HepG2 (cell line): ENCODE results near the gene SRP68. TPM values are rescaled to one million over a fixed set of nuclear protein-coding genes. Genes with fewer than 3 reads are reported as not detected.
A peak's percentile ranks its signal among the peaks of the same experiment; 100 is the strongest.

Experiments used
- AGO2 ChIP-seq: fragments of 200-400 bp; formaldehyde crosslinking; optimal IDR thresholded peaks from 2 replicates; pipeline ENCODE3; 2017; ENCODE audit warnings: mild to moderate bottlenecking, low read depth, low read length, moderate library complexity
- ATF4 ChIP-seq, 2 experiments: fragments of 450-650 bp in 1 of 2; sonication (generic) in 1 of 2; formaldehyde crosslinking; IDR thresholded peaks; 2 replicates each; pipeline versions ENCODE4 v1.5.0 to v1.8.0; 2020 to 2022; ENCODE audit warnings: mild to moderate bottlenecking in 1 of 2, missing genetic modification reagents in 1 of 2
- CBX5 ChIP-seq: sonication (generic); formaldehyde crosslinking; IDR thresholded peaks from 2 replicates; pipeline ENCODE4 v1.4.0; 2020; ENCODE audit warnings: missing genetic modification reagents, borderline replicate concordance
- DMAP1 ChIP-seq: IDR thresholded peaks from 2 replicates; pipeline ENCODE4 v1.6.1; 2016
- FOXC1 ChIP-seq: sonication (generic); formaldehyde crosslinking; IDR thresholded peaks from 2 replicates; pipeline ENCODE4 v1.8.0; 2022; ENCODE audit warnings: mild to moderate bottlenecking, missing genetic modification reagents, borderline replicate concordance
- HMGXB4 ChIP-seq, 2 experiments: sonication (generic) in 1 of 2; formaldehyde crosslinking in 1 of 2; IDR thresholded peaks; 2 replicates each; pipeline versions ENCODE4 v1.4.0 to v1.6.1; 2018 to 2020; ENCODE audit warnings: missing genetic modification reagents in 2 of 2, borderline replicate concordance in 1 of 2, low read depth in 1 of 2, mild to moderate bottlenecking in 1 of 2, missing biosample characterization in 1 of 2
- HNF1B ChIP-seq: sonication (generic); formaldehyde crosslinking; IDR thresholded peaks from 2 replicates; pipeline ENCODE4 v1.5.1; 2020; ENCODE audit warnings: mild to moderate bottlenecking, moderate library complexity, missing genetic modification reagents
- KLF9 ChIP-seq: IDR thresholded peaks from 2 replicates; pipeline ENCODE4 v1.6.1; 2016; ENCODE audit warnings: low read depth
- MTF2 ChIP-seq: sonication (generic); formaldehyde crosslinking; IDR thresholded peaks from 2 replicates; pipeline ENCODE4 v1.5.0; 2020; ENCODE audit warnings: missing genetic modification reagents, borderline replicate concordance
- NFKB2 ChIP-seq: sonication (generic); formaldehyde crosslinking; IDR thresholded peaks from 2 replicates; pipeline ENCODE4 v1.4.0; 2020; ENCODE audit warnings: missing genetic modification reagents, borderline replicate concordance
- REL ChIP-seq: sonication (generic); formaldehyde crosslinking; conservative IDR thresholded peaks from 2 replicates; pipeline ENCODE4 v1.8.0; 2022; ENCODE audit warnings: mild to moderate bottlenecking, missing genetic modification reagents, moderate library complexity
- SNAI1 ChIP-seq: sonication (generic); formaldehyde crosslinking; IDR thresholded peaks from 2 replicates; pipeline ENCODE4 v1.5.0; 2020; ENCODE audit warnings: mild to moderate bottlenecking, missing genetic modification reagents, borderline replicate concordance
- ZBTB37 ChIP-seq: sonication (generic); formaldehyde crosslinking; IDR thresholded peaks from 2 replicates; pipeline ENCODE4 v1.4.0; 2020; ENCODE audit warnings: mild to moderate bottlenecking, missing genetic modification reagents
- ZC3H4 ChIP-seq: sonication (generic); formaldehyde crosslinking; IDR thresholded peaks from 2 replicates; pipeline ENCODE4 v1.4.0; 2020; ENCODE audit warnings: missing genetic modification reagents, borderline replicate concordance
- ZFP82 ChIP-seq: sonication (generic); formaldehyde crosslinking; IDR thresholded peaks from 2 replicates; pipeline ENCODE4 v1.5.1; 2020; ENCODE audit warnings: mild to moderate bottlenecking, missing genetic modification reagents, borderline replicate concordance
- ZNF513 ChIP-seq: sonication (generic); formaldehyde crosslinking; conservative IDR thresholded peaks from 2 replicates; pipeline ENCODE4 v1.5.0; 2020; ENCODE audit warnings: missing genetic modification reagents
- ZNF614 ChIP-seq: IDR thresholded peaks from 2 replicates; pipeline ENCODE4 v1.6.1; 2018; ENCODE audit warnings: missing biosample characterization, missing genetic modification reagents, inconsistent platforms, borderline replicate concordance
- ZNF816 ChIP-seq: sonication (generic); formaldehyde crosslinking; IDR thresholded peaks from 2 replicates; pipeline ENCODE4 v1.8.0; 2022; ENCODE audit warnings: missing genetic modification reagents, mild to moderate bottlenecking, borderline replicate concordance
- ZNF891 ChIP-seq: sonication (generic); formaldehyde crosslinking; IDR thresholded peaks from 2 replicates; pipeline ENCODE4 v1.5.0; 2020; ENCODE audit warnings: mild to moderate bottlenecking, missing genetic modification reagents
- polyA plus RNA-seq, 8 experiments: library from polyadenylated mRNA; depleted of rRNA in 3 of 8; stranded (reverse) in 7 of 8; unstranded in 1 of 8; fragments of >200 nt; fragmentation: Illumina TruSeq in 4 of 8; extraction: Trizol in 4 of 8; gene quantifications; 2 replicates each; pipeline versions ENCODE4 v1.2.1 to v1.2.3, GENCODE V29; 2011 to 2016; ENCODE audit warnings: low read depth in 4 of 8, missing spikeins in 1 of 8, mixed read lengths in 1 of 8; ENCODE audit not compliant: insufficient read depth in 1 of 8
- total RNA-seq, 5 experiments: library from RNA; depleted of rRNA; stranded (reverse); fragments of >200 nt; fragmentation: Illumina TruSeq; extraction: Trizol; gene quantifications; 2 replicates each; pipeline ENCODE4 v1.2.3, GENCODE V29; 2016; ENCODE audit warnings: low read depth in 1 of 5

The SRP68 gene
- total and polyA plus RNA-seq, 2 of the 13 experiments (the other 11 are each of a cell fraction or from before 2014, with no cell fraction given): 39.8 to 74.3 TPM

GRCh38 chr17:76104140-76104895, 32.0 kb upstream of the SRP68 start (continued):
- TF ChIP-seq NFKB2 (CRISPR knock-in tag) (peak; percentile 13; the same call in 1 of the 2 replicates), ZNF614 (CRISPR knock-in tag) (0 out of 2 replicates have a peak, but pooled peaks have one; percentile 44), REL (CRISPR knock-in tag) (0 out of 2 replicates have a peak, but pooled peaks have one; percentile 27), ZC3H4 (CRISPR knock-in tag) (peak; percentile 90), ZFP82 (CRISPR knock-in tag) (peak; percentile 17; the same call in 1 of the 2 replicates), FOXC1 (CRISPR knock-in tag) (peak; percentile 40; the same call in 1 of the 2 replicates), KLF9 (CRISPR knock-in tag) (no peak), SNAI1 (peak; percentile 29; the same call in 1 of the 2 replicates), ZNF513 (0 out of 2 replicates have a peak, but pooled peaks have one; percentile 22), ZBTB37 (CRISPR knock-in tag) (0 out of 2 replicates have a peak, but pooled peaks have one; percentile 59), ATF4 (CRISPR knock-in tag; IDR thresholded peaks at IDR 0.05) (0 out of 4 replicates have a peak, but pooled peaks of 1 of the 2 experiments have one; percentile 22), DMAP1 (0 out of 2 replicates have a peak, but pooled peaks have one; percentile 10), CBX5 (0 out of 2 replicates have a peak, but pooled peaks have one; percentile 13), MTF2 (CRISPR knock-in tag) (peak; percentile 78; the same call in 1 of the 2 replicates), ZNF816 (CRISPR knock-in tag) (peak; percentile 48; the same call in 1 of the 2 replicates), HNF1B (CRISPR knock-in tag) (peak; percentile 53; the same call in 1 of the 2 replicates), ZNF891 (0 out of 2 replicates have a peak, but pooled peaks have one; percentile 2), AGO2 (peak; percentile 90), HMGXB4 (CRISPR knock-in tag; IDR thresholded peaks at IDR 0.05; ENCODE audit: borderline replicate concordance in 1 of 2, low read depth in 1 of 2) (peak in 1 of 2 experiments; percentile 61; a peak in 1 of 4 replicates)
